Inflammatory macrophage treated with lipopolysaccharide for 1 hour (primary cell): ENCODE results near the gene TREML4.

Source experiments
- DNase-seq, 2 donors: peaks; one replicate each; pipeline ENCODE4 v3.0.0-alpha.2; 2020 to 2022

The TREML4 gene

DNA sequence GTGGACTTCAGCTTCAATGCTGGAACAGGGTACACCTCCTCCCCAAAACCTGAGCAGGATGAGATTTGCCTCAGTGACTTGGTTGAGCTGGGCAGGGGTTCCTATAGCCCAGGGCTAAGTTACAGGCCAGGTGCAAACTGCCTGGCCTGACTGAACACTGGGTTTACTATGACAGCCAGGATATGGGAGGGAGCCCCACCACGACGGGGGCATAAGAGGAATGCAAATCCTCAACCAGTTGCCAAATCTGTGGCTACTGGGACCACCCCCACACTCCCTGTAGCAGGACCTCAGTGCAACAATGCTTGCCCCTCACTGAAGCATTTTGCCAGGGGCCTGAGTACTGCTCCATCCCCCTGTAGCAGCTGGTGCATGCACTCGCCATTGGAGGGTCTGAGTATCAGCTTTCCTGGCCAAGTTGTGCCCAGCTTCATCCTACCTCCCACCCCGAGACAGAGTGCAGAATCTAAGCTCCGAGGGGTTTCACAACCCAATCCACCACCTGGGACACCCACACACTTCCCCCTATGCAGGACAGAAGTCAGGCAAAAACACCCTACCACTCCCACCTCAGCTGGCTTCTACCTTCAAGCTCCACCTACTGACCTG lies 27.6 kb downstream of the TREML4 start:
- DNase-seq, result no peak

DNA sequence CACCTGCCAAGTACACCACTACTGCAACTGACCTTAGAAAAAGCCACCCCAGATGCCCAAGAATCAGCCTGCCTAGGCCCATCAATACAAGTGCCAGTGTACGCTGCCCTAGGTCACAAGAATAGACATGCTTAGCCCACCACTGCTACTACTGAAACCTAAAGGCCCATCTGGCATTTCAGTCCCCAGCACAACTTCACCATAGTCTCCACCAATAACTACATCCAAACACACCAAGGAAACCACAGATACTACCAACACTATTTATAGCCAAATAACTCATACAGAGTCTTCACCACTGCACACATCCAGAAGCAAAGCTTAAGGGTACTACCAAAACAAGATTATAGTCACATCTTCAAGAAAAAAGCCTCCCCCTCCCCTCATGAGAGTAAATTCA lies 28.2 kb downstream of the TREML4 start:
- DNase-seq, result no peak

DNA sequence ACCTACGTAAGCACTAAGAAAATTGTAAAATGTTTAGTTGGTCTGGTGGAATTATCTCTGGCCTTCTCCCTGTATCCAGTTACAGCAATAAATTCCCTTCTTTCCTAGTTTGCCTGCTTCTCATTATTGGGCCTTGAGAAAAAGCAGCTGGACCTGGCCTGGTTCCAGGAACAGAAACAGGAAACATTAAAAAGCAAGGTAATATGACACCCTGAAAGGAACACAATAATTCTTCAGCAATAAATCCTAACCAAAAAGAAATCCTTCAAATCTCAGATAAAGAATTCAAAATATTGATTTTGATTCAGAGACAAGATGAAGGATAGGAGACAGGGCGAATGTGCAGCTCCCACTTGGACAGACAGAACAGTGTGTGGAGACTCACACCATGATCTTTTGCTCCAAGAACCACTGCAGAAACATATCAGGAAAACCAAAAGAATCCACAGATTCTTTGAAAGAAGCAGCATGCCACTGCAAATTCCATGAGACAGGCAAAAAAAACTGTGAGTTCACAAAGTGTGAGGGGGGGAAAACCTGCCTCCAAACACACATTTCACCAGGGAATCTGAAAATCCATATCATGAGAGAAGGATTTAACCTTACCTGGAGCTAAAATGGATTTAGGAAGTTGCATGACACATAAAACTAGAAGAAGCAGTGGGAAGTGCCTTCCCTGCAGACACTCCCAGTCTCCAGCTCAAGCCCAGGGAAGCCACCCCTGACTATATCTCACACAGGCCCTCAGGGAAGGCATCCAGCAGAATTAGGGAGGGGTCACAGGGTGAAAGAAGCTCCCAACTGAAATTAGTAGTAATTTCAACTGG lies 29.4 kb downstream of the TREML4 start:
- DNase-seq, result no peak

DNA sequence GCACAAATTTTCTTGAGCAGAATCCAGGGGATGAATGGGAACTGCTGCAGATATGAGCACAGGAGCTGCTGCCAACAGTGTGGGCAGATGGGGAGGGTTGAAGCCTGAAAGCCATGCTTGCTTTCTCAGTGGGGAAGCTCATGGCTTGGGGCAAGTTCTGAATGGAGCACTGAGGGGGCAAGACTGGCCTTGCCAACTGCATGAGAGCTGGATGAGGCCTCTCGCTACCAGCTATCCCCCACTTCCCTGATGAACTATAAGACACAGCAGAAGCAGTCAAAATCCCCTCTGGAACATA lies 30.0 kb downstream of the TREML4 start:
- no peak for DNase-seq

DNA sequence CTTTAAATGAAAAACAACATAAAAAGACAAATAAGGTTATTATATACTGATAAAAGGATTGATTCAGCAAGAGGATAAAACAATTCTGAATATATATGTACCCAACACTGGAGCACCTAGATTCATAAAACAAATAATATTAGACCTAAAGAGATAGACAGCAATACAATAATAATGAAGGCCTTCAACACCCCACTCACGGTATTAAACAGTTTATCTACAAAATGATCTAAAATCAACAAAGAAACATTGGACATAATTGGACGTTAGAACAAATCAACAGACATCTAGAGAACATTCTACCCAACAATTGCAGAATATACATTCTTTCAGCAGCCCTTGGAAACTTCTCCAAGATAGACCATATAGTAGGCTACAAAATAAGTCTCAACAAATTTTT lies 34.3 kb downstream of the TREML4 start:
- DNase-seq, result no peak

DNA sequence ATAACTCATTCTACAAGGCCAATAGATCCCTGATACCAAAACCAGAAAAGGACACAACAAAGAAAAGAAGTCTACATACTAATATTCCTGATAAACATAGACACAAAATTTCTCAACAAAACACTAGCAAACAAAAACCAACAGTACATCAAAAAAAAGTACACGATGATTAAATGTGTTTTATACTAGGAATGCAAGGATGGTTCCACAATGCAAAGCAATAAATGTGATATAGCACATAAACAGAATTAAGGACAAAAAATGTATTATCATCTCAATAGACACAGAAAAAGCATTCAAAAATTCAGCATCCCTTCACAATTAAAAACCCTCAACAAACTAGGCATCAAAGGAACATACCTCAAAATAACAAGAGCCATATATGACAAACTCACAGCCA lies 35.1 kb downstream of the TREML4 start:
- no peak for DNase-seq

DNA sequence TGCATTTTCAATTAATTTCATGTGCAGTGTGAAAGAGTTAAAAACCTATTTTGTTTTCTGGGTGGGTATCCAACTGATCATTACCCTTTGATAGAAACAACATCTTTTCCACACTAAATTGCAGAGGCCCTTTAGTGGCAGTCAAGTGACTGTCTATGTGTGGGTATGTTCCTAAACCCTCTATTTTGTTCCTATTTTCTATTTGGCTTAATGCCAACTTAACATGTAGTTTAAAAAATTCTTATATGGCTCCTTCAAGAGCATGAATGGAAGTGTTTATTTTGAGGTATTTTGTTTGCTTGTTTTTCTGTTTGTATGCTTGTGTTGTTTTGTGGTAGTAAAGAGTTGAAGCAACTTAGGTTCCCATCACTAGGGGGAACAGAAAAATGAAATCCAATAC lies 38.4 kb downstream of the TREML4 start:
- DNase-seq, result peak in 1 of 2 donors; percentile 32

DNA sequence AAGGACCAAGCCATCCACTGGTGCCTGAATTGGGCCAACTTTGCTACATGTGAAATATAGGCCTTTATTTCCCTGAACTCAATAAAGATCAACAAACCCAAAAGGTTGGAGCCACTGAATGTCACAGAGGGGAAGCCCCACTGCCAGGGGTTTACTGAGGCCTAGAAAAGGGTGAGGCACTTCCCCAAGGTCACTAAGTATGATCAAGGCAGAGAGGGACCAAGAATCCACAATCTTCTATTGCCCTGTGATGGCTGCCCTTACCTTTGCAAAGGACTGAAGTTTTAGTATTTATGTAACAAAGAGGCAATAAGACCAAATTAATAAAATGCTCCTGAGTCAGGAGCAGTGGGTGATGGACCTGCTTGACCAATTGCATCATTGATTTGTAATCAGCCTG lies 40.3 kb downstream of the TREML4 start:
- no peak for DNase-seq

DNA sequence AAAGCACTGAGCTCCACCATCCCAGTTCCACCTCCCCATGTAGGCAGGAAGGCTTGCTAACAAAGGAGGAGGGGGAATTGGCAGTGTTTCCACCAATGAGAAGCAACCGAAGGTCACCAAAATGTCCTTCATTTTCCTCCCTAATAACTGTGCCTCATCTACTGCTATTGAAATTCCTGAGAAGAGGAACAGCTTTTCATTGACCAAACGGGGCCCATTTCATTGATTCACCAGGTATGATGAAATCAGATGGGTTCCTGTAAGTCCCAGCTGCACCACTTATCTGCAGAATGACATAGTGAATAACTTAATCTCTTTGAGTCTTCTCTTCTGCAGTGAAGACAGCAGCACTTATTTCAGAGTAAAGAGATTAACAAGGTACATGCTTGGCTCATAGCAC lies 41.0 kb downstream of the TREML4 start:
- peak in 1 of 2 donors; percentile 28 for DNase-seq

DNA sequence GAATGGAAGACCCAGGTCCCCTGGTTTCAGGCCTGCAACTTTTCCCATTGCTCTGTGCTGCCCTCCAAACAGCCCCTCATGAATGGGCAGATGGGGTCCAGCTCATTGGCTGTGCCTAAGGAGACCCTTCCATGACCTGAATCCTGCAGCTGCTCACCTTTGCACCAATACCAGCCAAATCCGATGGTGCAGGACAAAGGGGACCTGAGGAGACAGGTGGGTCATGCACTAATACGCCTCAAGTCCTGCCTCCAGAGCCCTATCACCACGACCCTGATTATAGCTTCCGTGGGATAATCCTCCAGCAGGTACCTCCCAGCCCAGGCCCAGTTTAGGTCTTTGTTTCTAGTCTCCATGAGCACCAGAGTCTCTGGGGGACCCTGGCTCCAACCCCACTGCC lies 41.6 kb downstream of the TREML4 start:
- no peak for DNase-seq

DNA sequence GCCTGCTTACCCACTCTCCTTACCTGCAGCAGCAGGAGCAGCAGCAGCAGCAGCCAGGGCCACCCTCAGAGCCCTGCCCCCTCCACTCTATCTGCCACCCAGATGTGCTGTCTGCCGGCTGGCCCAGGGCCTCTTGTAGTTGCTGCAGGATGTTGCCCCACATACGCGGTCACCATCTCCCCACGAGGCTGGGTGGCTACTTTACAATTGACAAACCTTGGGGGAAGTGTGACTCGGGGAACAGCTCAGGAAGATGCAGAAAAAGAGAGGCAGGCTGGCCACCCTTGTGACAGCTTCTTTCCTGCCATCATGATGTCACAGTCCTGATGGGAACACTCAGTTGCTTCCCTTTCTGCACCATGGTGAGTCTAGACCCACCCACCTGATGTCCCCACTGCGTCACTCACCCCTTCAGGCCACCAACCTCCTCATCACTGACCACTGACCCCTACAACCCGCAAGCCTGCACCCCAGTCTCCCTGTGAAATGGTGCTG lies 43.8 kb downstream of the TREML4 start:
- DNase-seq, result peak; percentile 89 to 91

DNA sequence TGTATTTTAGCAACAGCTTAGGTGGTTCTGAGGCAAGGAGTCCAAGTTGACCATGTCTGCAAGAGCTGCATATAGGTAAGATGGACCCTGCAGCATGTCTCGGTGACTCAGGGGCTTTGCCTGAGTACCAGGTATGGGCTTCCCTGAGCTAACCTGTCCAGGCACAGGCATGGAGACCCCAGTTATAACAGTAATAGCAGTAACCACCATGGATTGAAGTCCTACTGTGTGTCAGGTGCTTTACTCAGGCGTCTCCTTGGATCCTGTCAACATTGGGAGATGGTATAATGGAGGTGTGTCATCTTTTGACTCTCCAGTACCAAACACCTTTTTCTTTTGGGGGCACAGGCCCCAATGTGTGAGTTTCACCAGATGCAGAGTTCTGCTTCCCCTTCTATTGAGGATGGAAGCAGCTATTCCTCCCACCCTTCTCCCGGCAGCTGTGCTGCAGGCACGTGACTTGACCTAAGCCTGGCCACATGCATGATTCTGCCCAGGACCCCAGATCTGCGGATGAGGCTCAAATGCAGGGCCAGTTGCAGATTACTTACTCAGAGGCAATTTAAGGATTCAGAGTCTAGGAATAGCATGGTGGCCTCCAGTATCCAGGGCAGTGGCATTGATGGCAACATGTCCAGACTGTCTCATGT lies 44.6 kb downstream of the TREML4 start:
- DNase-seq, result no peak

DNA sequence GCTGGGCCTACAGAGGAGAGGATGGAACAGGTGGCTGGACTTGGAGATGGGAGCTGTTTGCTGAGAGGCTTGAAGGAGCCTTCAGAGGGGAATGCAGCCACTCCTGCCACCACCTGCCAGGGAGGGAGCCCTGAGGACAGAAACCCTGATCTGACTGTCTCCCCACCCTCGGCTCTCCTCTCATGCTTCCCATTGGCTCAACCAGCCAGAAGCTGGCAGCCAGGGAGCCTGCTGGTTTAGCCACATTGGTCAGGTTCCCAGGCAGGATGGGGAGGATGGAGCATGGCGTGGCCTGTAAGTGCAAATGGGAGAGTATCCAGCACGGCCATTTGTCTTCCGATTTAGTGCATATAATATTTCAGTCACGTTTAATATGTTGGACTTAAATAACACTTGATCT lies 45.6 kb downstream of the TREML4 start:
- no peak for DNase-seq

DNA sequence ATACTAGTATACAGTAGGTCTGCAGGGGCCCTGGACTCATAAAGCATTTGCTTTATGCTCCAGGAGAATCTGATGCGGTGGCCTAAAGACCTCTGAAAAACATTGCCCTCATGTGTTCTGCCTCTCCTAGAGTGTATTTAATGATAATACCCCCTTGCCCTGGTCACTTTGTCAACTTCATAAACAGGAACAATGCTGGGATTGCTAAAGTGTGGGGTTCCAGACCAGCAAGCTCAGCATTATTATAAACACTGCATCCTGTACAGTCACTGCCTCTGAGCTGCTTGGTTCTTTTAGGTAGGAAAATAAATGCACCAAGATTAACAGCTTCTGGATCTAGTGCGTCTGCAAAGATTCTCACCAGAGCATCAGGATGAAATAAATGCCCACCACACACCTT lies 46.1 kb downstream of the TREML4 start:
- DNase-seq, result peak; percentile 37 to 63

DNA sequence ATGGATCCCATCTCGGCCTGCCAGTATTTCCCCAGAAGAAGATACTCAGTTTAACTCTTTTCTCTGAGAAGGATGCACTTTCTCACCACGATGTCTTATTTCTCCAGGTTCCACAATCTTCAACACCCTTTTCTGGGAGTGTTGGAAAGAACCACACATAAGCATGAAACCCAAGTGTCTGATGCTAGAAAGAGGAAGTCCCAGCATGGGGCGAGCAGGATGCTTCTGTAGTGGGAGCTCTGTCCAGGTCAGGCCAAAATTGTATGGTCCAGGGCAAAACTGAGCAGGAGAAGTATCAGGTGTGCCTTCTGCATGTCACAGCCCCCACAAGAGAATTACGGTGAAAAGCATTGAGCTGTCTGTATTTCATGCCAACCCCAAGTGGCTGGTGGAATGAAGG lies 47.3 kb downstream of the TREML4 start:
- DNase-seq, result no peak

DNA sequence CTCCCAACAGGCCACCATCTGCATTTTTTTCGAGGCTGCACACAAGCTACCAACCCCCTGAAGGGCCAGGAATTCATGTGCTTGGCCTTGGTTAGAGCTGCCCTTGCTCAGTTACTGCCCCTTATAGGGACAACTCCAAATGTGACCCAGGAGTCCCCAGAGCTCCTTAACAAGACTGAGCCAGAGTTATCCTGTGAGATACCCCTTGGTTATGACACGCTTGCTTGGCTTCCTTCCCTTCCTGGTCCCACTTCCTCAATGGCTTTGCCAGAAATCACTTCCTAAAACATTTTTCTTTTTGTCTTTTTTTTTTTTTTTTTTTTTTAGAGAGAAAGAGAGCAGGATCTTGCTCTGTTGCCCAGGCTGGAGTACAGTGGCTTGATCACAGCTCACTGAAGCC lies 49.5 kb downstream of the TREML4 start:
- DNase-seq, result peak; percentile 44 to 48

DNA sequence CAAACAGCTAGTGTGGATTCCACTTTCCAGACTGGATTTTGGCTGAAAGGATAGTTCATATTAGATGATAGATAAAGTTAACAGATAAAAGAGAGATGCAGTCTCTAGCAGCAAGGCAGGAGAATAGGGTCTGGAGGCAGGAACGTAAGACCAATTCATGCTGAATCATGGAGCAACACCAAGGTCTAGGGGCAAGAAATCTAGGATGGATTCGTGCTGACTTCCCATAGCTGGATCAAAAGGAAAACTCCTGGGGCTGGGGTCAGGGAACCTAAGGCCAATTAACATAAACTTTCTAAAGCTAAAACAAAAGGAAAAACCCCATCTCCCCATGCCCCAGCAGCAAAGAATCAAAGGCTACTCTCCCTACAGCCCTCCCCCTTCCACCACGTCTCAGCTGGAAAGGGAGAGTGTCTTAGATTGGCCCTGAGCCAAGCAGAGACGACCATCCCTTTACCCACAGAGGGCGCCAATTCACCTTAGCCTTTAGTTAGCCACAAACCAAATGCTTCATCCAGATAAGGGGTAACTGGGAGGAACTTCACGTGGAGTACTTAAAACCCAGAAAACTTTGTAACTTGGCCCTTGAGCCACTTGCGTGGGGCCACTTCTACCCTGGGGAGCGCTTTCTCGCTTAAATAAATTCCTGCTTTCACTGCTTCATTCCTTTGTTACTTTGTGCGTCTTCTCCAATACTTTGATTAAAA lies 50.7 kb downstream of the TREML4 start:
- peak; percentile 62 to 70 for DNase-seq

DNA sequence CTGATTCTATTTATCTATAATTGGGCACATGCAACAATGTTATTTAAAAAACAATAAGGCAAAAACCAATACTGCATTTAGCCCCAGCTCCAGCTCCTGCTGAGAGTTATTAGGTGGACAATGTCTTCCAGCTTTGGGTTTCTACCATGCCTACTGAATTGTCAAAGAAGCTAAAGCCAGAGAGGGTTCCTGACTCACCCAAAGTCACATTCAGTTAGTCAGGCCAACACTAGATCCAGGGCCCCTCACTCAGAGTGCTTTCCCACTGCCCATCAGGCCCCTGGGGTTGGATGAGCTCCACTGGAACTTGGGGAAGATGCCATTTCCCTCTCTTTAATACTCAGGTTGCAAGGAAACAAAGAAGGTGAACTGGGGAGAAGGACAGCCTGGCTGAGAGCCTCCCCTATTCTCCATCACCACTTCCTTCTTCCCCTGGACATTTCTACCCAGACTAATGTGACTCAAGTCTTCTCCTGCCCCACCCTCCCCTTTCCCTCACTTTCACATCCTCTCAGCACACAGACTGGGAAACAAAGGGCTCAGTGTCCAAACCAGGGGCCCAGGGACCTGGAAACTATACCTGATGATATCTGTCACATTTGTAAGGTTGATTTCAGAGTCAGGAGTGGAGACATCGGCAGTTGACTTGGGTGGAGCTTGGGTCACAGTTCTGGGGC lies 52.4 kb downstream of the TREML4 start:
- peak; percentile 62 to 69 for DNase-seq

DNA sequence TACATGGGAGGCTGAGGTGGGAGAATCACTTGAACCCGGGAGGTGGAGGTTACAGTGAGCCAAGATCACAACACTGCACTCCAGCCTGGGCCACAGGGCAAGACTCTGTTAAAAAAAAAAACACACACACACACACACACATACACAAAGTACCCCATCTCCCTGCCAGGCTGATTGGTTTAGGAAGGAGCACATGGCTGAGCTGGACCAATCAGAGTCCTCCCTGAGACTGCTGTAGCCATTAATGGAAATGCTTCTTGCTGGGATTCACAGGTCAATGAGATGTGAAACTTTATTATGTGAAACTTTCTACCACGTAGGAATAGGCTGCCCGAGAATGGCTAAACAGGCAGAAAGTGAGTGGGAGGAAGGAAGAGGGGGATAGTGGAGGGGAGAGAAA lies 55.5 kb downstream of the TREML4 start:
- DNase-seq, result no peak

DNA sequence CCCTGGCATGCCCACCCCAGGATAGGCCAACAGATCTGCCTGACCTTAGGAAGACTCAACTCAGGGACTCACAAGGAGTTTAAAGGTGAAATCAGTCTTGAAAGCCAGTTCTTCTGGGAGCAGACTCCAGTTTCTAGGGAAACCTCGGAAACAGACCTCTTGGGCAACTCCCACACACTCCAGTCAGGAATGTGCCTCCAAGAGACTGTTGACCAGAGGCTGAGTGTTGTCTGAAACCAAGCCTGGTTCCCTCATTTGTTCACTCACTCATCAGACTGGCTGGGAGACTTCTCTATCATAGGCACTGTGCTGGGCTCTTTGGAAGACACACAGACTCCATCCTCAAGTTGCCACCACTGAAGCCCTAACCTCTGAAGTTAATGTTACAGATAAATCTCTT lies 56.6 kb downstream of the TREML4 start:
- no peak for DNase-seq

DNA sequence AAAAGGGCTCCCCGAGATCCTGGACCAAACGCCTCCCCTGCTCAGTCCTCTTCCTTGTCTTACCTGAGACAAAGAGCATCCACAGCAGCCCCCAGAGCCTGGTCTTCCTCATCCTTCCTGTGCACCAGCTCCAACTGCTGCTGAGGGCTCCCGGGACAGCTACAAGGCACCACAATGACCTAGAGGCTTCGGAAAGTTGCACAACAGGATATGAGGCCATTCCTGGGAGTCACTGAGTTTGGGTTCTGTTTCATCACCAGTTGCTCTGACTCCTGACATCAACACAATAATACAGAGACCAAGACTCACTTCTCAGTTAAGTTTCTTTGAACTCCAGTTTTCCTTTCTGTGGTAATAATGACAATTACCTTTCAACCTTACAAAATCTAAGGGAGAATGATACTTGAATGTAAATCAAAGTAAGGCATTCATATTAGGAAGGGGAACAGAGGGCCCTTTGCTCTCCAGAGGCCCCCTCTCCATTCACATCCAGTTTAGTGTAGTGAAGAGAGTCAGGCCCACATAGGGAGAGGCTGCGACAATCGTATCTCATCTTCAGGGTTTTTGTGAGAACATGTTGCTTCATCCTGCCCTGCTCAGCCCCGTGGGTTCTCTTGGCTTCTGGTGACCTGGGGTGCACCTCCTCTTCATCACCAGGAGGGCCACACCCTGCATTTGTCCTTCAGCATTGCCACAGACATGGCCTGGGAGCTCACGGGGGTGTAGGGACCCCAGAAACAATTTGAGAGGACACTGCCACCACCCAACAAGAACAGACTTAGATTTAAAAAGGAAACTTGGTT lies 58.6 kb downstream of the TREML4 start, which contains the start of gene TREM1:
Gene TREM1, minus strand, starts transcription at position 139 of the 803 bp plus-strand sequence. Its CDS starts 27 bp downstream, at position 112.
- peak; percentile 96 to 97 for DNase-seq
